ENCODE results near the gene NAP1L5. TPM values are rescaled to one million over a fixed set of nuclear protein-coding genes. Genes with fewer than 3 reads are reported as not detected.

NAP1L5 gene
- total and polyA plus RNA-seq, 4 donors: 2.0 to 10.0 (median 2.9) TPM

DNA sequence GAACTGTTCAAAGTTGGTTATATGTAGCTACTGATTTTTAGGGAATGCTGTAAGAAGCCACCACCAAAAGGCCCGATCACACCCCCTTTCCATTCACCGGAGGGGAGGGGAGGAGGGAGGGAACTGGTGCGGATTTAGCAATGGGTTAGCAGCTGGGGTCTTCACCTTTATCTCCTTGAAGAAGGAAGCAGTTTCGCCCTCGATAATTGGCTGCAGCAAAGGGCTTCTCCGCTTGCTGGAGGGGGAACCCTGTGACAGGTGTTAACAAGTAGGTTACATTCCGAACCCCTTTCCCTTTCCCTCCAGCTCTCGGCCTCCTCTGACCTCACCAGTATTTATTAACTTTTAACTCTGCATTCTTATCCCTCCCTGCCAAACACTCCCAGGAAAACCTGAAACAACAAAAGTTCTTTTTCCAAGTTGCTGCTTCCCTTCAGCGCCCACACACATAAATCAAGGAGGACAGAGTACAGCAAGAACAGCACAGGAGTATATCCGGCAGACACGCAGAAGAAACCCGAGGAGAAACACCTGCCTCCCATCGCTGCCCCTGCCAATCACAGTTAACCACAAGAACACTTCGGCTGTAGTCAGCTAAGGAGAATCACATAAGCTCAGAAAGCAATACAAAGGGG is 39.8 kb upstream of the NAP1L5 start:
- H3K27me3 ChIP-seq (ENCODE audit: control insufficient read depth in 4 of 4, insufficient read depth in 4 of 4, low read length in 3 of 4): no peaks in the 10 kb centered on the region
- DNase-seq (ENCODE audit: low spot score): no peak
- H3K9ac ChIP-seq (ENCODE audit: low read depth in 1 of 2, low read length in 2 of 2): peak overlapping the region; percentile 64 to 96
- H3K27ac ChIP-seq (ENCODE audit: low read depth in 1 of 2, low read length in 2 of 2): peak overlapping the region; percentile 74 to 77
- peak overlapping the region; percentile 54 to 94 (median 85) for H3K4me3 ChIP-seq (ENCODE audit: low read depth in 1 of 3, low read length in 3 of 3)
- peaks cover 3 to 40% (median 24%) of the 10 kb centered on the region in 4 donors for H3K4me1 ChIP-seq (ENCODE audit: control insufficient read depth in 4 of 4, insufficient read depth in 4 of 4, low read length in 3 of 4)
- TF ChIP-seq CTCF (IDR thresholded peaks at IDR 0.05; ENCODE audit: low read depth, low read length, missing input control) (no peak), FOXA1 (IDR thresholded peaks at IDR 0.05) (no peak), GABPA (IDR thresholded peaks at IDR 0.05 in 1 of 2, conservative IDR thresholded peaks at IDR 0.05 in 1 of 2) (no peak), REST (IDR thresholded peaks at IDR 0.05) (no peak), ZBTB33 (IDR thresholded peaks at IDR 0.05) (no peak), MAX (IDR thresholded peaks at IDR 0.05) (no peak), NR2F2 (IDR thresholded peaks at IDR 0.05) (no peak), RXRA (IDR thresholded peaks at IDR 0.05) (peak in 1 of 2 donors; percentile 43), HNF4A (conservative IDR thresholded peaks at IDR 0.05) (no peak), YY1 (IDR thresholded peaks at IDR 0.05) (no peak), TAF1 (conservative IDR thresholded peaks at IDR 0.05) (peak; percentile 58), EGR1 (IDR thresholded peaks at IDR 0.05; ENCODE audit: low read depth in 2 of 2) (no peak), RAD21 (IDR thresholded peaks at IDR 0.05) (no peak), SP1 (IDR thresholded peaks at IDR 0.05) (no peak), FOXA2 (IDR thresholded peaks at IDR 0.05) (no peak), HNF4G (IDR thresholded peaks at IDR 0.05) (no peak)
- TF ChIP-seq, protein P1, sequence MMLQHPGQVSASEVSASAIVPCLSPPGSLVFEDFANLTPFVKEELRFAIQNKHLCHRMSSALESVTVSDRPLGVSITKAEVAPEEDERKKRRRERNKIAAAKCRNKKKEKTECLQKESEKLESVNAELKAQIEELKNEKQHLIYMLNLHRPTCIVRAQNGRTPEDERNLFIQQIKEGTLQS (IDR thresholded peaks at IDR 0.05): no peak
- 26% methylated on average over 14 of the region's 14 CpGs for WGBS
- no peaks in the 10 kb centered on the region for H3K36me3 ChIP-seq (ENCODE audit: control insufficient read depth in 4 of 4, insufficient read depth in 3 of 4, low read depth in 1 of 4, low read length in 3 of 4)
- H3K9me3 ChIP-seq (ENCODE audit: control insufficient read depth in 4 of 4, low read length in 3 of 4): no peaks in the 10 kb centered on the region
